Neutrophil (primary cell): ENCODE data around the gene GID8.

Experiments used
- H3K27ac ChIP-seq: fragments of 200-600 bp; sonication (generic); 2 replicates; pipeline ENCODE4 v1.5.1; 2016; ENCODE audit warnings: mild to moderate bottlenecking, moderate library complexity
- H3K27me3 ChIP-seq: fragments of 200-600 bp; sonication (generic); 2 replicates; pipeline ENCODE4 v1.6.0; 2016; ENCODE audit warnings: mild to moderate bottlenecking
- H3K36me3 ChIP-seq: fragments of 200-600 bp; sonication (generic); 2 replicates; pipeline ENCODE4 v1.5.1; 2017
- H3K4me1 ChIP-seq, 2 experiments: fragments of 200-600 bp in 1 of 2; sonication (generic) in 1 of 2; 1 replicate in 1 of 2; 2 replicates in 1 of 2; pipeline versions ENCODE4 v1.5.1 to v1.6.1; 2013 to 2016; ENCODE audit warnings: low read depth in 1 of 2, low read length in 1 of 2, mild to moderate bottlenecking in 1 of 2, moderate library complexity in 1 of 2; ENCODE audit not compliant: control insufficient read depth in 1 of 2, insufficient read depth in 1 of 2
- H3K4me3 ChIP-seq, 2 experiments: fragments of 200-600 bp in 1 of 2; sonication (generic) in 1 of 2; 1 replicate in 1 of 2; 2 replicates in 1 of 2; pipeline ENCODE4 v1.5.1; 2013 to 2016; ENCODE audit warnings: low read depth in 1 of 2, low read length in 1 of 2, mild to moderate bottlenecking in 1 of 2, moderate library complexity in 1 of 2
- H3K9me3 ChIP-seq: fragments of 200-600 bp; sonication (generic); 2 replicates; pipeline ENCODE4 v1.5.1; 2016
- CTCF ChIP-seq: fragments of 200-600 bp; sonication (generic); IDR thresholded peaks from 2 replicates; pipeline ENCODE4 v1.5.1; 2016; ENCODE audit warnings: antibody characterized with exemption

GID8 gene

GRCh38 chr20:62935968-62936585, 1.9 kb upstream of the GID8 start:
- Histone ChIP-seq H3K4me1 (peaks cover 28 to 30% of the 10 kb centered on the region in 2 experiments), H3K9me3 (no peaks in the 10 kb centered on the region), H3K36me3 (peaks cover 2% of the 10 kb centered on the region), H3K4me3 (no peak overlapping the region), H3K27ac (no peak overlapping the region), H3K27me3 (no peaks in the 10 kb centered on the region)
- no peak for TF ChIP-seq CTCF

GRCh38 chr20:62937268-62938104, 461 bp upstream of the GID8 start:
- Histone ChIP-seq H3K27ac (peak overlapping the region; percentile 93), H3K4me3 (peak overlapping the region; percentile 85 to 94), H3K27me3 (no peaks in the 10 kb centered on the region), H3K4me1 (peaks cover 28 to 30% of the 10 kb centered on the region in 2 experiments), H3K9me3 (no peaks in the 10 kb centered on the region), H3K36me3 (peaks cover 16% of the 10 kb centered on the region)
- no peak for TF ChIP-seq CTCF

GRCh38 chr20:62940875-62941274, 2.9 kb downstream of the GID8 start:
- Histone ChIP-seq H3K9me3 (no peaks in the 10 kb centered on the region), H3K36me3 (peaks cover 50% of the 10 kb centered on the region), H3K27me3 (no peaks in the 10 kb centered on the region), H3K4me1 (peaks cover 28 to 30% of the 10 kb centered on the region in 2 experiments), H3K27ac (no peak overlapping the region), H3K4me3 (no peak overlapping the region)
- no peak for TF ChIP-seq CTCF

- Histone ChIP-seq H3K4me3 (no peak overlapping the region), H3K4me1 (peaks cover 25% of the 10 kb centered on the region in 2 experiments), H3K9me3 (no peaks in the 10 kb centered on the region), H3K27ac (no peak overlapping the region), H3K36me3 (peaks cover 59% of the 10 kb centered on the region), H3K27me3 (no peaks in the 10 kb centered on the region)
- TF ChIP-seq CTCF = no peak
These were observed 3.8 kb downstream of the GID8 start for GRCh38 chr20:62941792-62942191.

- H3K9me3 ChIP-seq = no peaks in the 10 kb centered on the region
- peaks cover 18 to 19% of the 10 kb centered on the region in 2 experiments for H3K4me1 ChIP-seq
- no peak overlapping the region for H3K4me3 ChIP-seq
- H3K27ac ChIP-seq = no peak overlapping the region
- no peak for TF ChIP-seq CTCF
- peaks cover 66% of the 10 kb centered on the region for H3K36me3 ChIP-seq
- no peaks in the 10 kb centered on the region for H3K27me3 ChIP-seq
These were observed 4.5 kb downstream of the GID8 start for GRCh38 chr20:62942456-62942855.
